NAMALWA (cell line): Measurements from ENCODE around the gene KCNJ11.
A peak's percentile ranks its signal among the peaks of the same experiment; 100 is the strongest.

Source experiments
- DNase-seq: peaks from one replicate; pipeline ENCODE4 v3.0.0-alpha.2; 2015; ENCODE audit warnings: low spot score

KCNJ11 gene

GRCh38 chr11:17408026-17408425 is 19.6 kb upstream of the KCNJ11 start:
- no peak for DNase-seq

GRCh38 chr11:17407575-17407974 is 19.1 kb upstream of the KCNJ11 start:
- DNase-seq = no peak

- DNase-seq = no peak
Measured at GRCh38 chr11:17406818-17407149, 18.3 kb upstream of the KCNJ11 start.

GRCh38 chr11:17406082-17406817 is 17.8 kb upstream of the KCNJ11 start:
- DNase-seq = no peak

GRCh38 chr11:17405232-17406005 is 17.0 kb upstream of the KCNJ11 start:
- DNase-seq = no peak

GRCh38 chr11:17403980-17404759 is 15.7 kb upstream of the KCNJ11 start:
- no peak for DNase-seq

- no peak for DNase-seq
Measured at GRCh38 chr11:17402486-17402885, 14.0 kb upstream of the KCNJ11 start.

- no peak for DNase-seq
Measured at GRCh38 chr11:17401841-17402240, 13.4 kb upstream of the KCNJ11 start.

GRCh38 chr11:17401316-17401715 is 12.9 kb upstream of the KCNJ11 start:
- DNase-seq = no peak

GRCh38 chr11:17400048-17400775 is 11.8 kb upstream of the KCNJ11 start:
- DNase-seq = no peak

- DNase-seq = no peak
Measured at GRCh38 chr11:17399236-17399635, 10.8 kb upstream of the KCNJ11 start.

- no peak for DNase-seq
Measured at GRCh38 chr11:17397311-17398002, 9.0 kb upstream of the KCNJ11 start.

- DNase-seq = no peak
Measured at GRCh38 chr11:17396598-17397310, 8.3 kb upstream of the KCNJ11 start.

GRCh38 chr11:17395978-17396377 is 7.5 kb upstream of the KCNJ11 start:
- DNase-seq = no peak

GRCh38 chr11:17395554-17395961 is 7.1 kb upstream of the KCNJ11 start:
- DNase-seq = no peak

GRCh38 chr11:17394743-17395390 is 6.4 kb upstream of the KCNJ11 start:
- no peak for DNase-seq

- no peak for DNase-seq
Measured at GRCh38 chr11:17393472-17393871, 5.0 kb upstream of the KCNJ11 start.

- DNase-seq = no peak
Measured at GRCh38 chr11:17392872-17393271, 4.4 kb upstream of the KCNJ11 start.

GRCh38 chr11:17391493-17392355 is 3.3 kb upstream of the KCNJ11 start:
- peak; percentile 86 for DNase-seq
